DND-41 (cell line): ENCODE results near the gene ARSJ.

Experiments
- ATAC-seq: fragments of 200-7000 bp; cut with Tn5 transposase; 3 replicates; pipeline ENCODE4 v1.9.1; 2021; ENCODE audit warnings: low read depth; ENCODE audit not compliant: insufficient read depth
- DNase-seq: peaks from one replicate; pipeline ENCODE4 v3.0.0-alpha.2; 2020
- H2AFZ ChIP-seq: 2 replicates; pipeline ENCODE4 v1.6.0; 2012; ENCODE audit warnings: low read depth, low read length
- H3K27ac ChIP-seq: 2 replicates; pipeline ENCODE4 v1.5.1; 2012; ENCODE audit warnings: low read length, inconsistent platforms
- H3K27me3 ChIP-seq: fragments of 200-600 bp; sonication (generic); 2 replicates; pipeline ENCODE4 v1.6.0; 2012; ENCODE audit warnings: low read length, mild to moderate bottlenecking, inconsistent platforms; ENCODE audit not compliant: insufficient read depth, poor library complexity
- H3K36me3 ChIP-seq: 2 replicates; pipeline ENCODE4 v1.5.1; 2012; ENCODE audit warnings: low read length, inconsistent platforms; ENCODE audit not compliant: insufficient read depth
- H3K4me1 ChIP-seq: 2 replicates; pipeline ENCODE4 v1.5.1; 2012; ENCODE audit warnings: mild to moderate bottlenecking, low read length; ENCODE audit not compliant: insufficient read depth
- H3K4me2 ChIP-seq: 2 replicates; pipeline ENCODE4 v1.6.0; 2012; ENCODE audit warnings: mild to moderate bottlenecking, moderate library complexity, low read length, inconsistent platforms; ENCODE audit not compliant: insufficient read depth
- H3K4me3 ChIP-seq, 2 experiments: fragments of 200-600 bp in 1 of 2; shearing (Covaris generic) in 1 of 2; 2 replicates each; pipeline ENCODE4 v1.5.1; 2012 to 2016; ENCODE audit warnings: inconsistent platforms in 2 of 2, low read length in 2 of 2, mild to moderate bottlenecking in 2 of 2, low read depth in 1 of 2, moderate library complexity in 1 of 2
- H3K79me2 ChIP-seq: 2 replicates; pipeline ENCODE4 v1.6.0; 2012; ENCODE audit warnings: low read length, inconsistent platforms; ENCODE audit not compliant: insufficient read depth
- H3K9ac ChIP-seq: 2 replicates; pipeline ENCODE4 v1.6.0; 2012; ENCODE audit warnings: low read depth, mild to moderate bottlenecking, inconsistent platforms, low read length, moderate library complexity
- H3K9me3 ChIP-seq: 2 replicates; pipeline ENCODE4 v1.5.1; 2012; ENCODE audit warnings: low read length, moderate library complexity, mild to moderate bottlenecking, inconsistent platforms; ENCODE audit not compliant: insufficient read depth, severe bottlenecking
- H4K20me1 ChIP-seq: 2 replicates; pipeline ENCODE4 v1.6.0; 2012; ENCODE audit warnings: low read length; ENCODE audit not compliant: insufficient read depth
- EZH2 ChIP-seq: IDR thresholded peaks from 3 replicates; pipeline ENCODE4 v1.6.1; 2012; ENCODE audit warnings: borderline replicate concordance, low read depth, mild to moderate bottlenecking, moderate library complexity, low read length, inconsistent platforms; ENCODE audit not compliant: severe bottlenecking
- TF ChIP-seq, protein P1 (sequence below): IDR thresholded peaks from 2 replicates; pipeline ENCODE4 v1.5.1; 2012; ENCODE audit warnings: borderline replicate concordance, low read length, moderate library complexity, mild to moderate bottlenecking; ENCODE audit not compliant: poor library complexity, severe bottlenecking; ENCODE audit errors: extremely low read depth

ARSJ gene

GRCh38 chr4:113960684-113961321 lies 18.6 kb downstream of the ARSJ start:
- ATAC-seq (no peak), DNase-seq (no peak)
- Histone ChIP-seq H2AFZ (no peak overlapping the region), H3K4me1 (no peaks in the 10 kb centered on the region), H3K4me2 (no peak overlapping the region), H3K9ac (no peak overlapping the region), H3K27me3 (peaks cover 4% of the 10 kb centered on the region), H3K79me2 (no peaks in the 10 kb centered on the region), H4K20me1 (no peaks in the 10 kb centered on the region), H3K9me3 (no peaks in the 10 kb centered on the region), H3K36me3 (no peaks in the 10 kb centered on the region), H3K4me3 (no peak overlapping the region), H3K27ac (no peak overlapping the region)
- TF ChIP-seq, protein P1, sequence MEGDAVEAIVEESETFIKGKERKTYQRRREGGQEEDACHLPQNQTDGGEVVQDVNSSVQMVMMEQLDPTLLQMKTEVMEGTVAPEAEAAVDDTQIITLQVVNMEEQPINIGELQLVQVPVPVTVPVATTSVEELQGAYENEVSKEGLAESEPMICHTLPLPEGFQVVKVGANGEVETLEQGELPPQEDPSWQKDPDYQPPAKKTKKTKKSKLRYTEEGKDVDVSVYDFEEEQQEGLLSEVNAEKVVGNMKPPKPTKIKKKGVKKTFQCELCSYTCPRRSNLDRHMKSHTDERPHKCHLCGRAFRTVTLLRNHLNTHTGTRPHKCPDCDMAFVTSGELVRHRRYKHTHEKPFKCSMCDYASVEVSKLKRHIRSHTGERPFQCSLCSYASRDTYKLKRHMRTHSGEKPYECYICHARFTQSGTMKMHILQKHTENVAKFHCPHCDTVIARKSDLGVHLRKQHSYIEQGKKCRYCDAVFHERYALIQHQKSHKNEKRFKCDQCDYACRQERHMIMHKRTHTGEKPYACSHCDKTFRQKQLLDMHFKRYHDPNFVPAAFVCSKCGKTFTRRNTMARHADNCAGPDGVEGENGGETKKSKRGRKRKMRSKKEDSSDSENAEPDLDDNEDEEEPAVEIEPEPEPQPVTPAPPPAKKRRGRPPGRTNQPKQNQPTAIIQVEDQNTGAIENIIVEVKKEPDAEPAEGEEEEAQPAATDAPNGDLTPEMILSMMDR, result no peak

DNA sequence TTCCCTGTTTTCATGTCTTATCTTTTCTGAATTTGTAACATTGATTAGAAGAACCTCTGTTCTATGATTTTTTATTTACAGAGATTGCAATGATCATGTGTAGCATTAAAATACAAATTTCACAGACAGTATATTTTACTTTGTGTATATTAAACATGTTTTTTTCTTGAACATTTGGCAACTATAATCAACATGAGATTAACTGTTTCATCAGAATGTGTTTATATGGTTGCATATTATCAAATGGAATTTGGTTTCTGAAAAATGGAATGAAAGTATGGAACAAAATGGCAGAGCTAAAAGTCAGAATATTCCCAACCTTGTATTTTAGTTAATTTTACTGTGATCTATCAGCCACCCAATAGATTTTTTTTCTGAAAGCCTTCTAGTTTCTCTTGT lies 19.9 kb downstream of the ARSJ start:
- Histone ChIP-seq H3K27ac (no peak overlapping the region), H3K4me1 (no peaks in the 10 kb centered on the region), H3K4me2 (no peak overlapping the region), H3K27me3 (peaks cover 4% of the 10 kb centered on the region), H3K9ac (no peak overlapping the region), H3K9me3 (no peaks in the 10 kb centered on the region), H2AFZ (no peak overlapping the region), H3K36me3 (no peaks in the 10 kb centered on the region), H4K20me1 (no peaks in the 10 kb centered on the region), H3K79me2 (no peaks in the 10 kb centered on the region), H3K4me3 (no peak overlapping the region)
- TF ChIP-seq, protein P1, result no peak
- TF ChIP-seq EZH2, result no peak
- ATAC-seq, result no peak
- DNase-seq, result no peak

GRCh38 chr4:113958766-113959538 lies 20.5 kb downstream of the ARSJ start:
- DNase-seq, result no peak
- Histone ChIP-seq H3K27me3 (peaks cover 4% of the 10 kb centered on the region), H3K9ac (no peak overlapping the region), H3K79me2 (no peaks in the 10 kb centered on the region), H2AFZ (no peak overlapping the region), H4K20me1 (no peaks in the 10 kb centered on the region), H3K36me3 (no peaks in the 10 kb centered on the region), H3K9me3 (no peaks in the 10 kb centered on the region), H3K4me1 (no peaks in the 10 kb centered on the region), H3K4me3 (no peak overlapping the region), H3K27ac (no peak overlapping the region), H3K4me2 (no peak overlapping the region)
- TF ChIP-seq EZH2, result no peak
- TF ChIP-seq, protein P1, result no peak
- ATAC-seq, result no peak
